HG03469 (cell line): ENCODE measurements around the gene ANKRD36B.
"Not testable (repeated sequence)": the region's sequence is repeated elsewhere in the genome, so short reads cannot be mapped to it uniquely, and the experiment has no call there.

Experiments used
- ATAC-seq: cut with Tn5 transposase; IDR thresholded peaks from one replicate; pipeline ENCODE4 v1.9.1; 2021; ENCODE audit warnings: mild to moderate bottlenecking, moderate library complexity, moderate number of reproducible peaks; ENCODE audit not compliant: unreplicated experiment

Gene ANKRD36B

DNA sequence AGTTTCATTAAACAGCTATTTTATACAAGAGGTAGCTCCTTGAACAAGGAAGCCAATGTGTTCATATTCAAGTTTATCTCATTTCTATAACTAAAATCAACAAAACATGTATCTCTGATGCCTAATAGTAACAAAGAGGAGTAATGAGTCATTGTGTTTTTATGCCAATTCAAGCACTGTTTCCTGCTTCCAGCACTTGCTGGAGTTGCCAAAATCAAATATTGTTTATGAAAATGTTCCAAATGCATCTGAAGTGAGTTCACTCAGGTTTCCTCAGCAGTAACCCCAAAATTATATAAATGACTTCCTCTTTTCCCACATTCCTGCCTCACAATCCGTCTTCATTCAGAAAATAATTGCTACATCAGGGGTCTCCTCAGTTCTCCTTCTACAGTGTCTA, 39.2 kb downstream of the ANKRD36B start:
- not testable (repeated sequence) for ATAC-seq

DNA sequence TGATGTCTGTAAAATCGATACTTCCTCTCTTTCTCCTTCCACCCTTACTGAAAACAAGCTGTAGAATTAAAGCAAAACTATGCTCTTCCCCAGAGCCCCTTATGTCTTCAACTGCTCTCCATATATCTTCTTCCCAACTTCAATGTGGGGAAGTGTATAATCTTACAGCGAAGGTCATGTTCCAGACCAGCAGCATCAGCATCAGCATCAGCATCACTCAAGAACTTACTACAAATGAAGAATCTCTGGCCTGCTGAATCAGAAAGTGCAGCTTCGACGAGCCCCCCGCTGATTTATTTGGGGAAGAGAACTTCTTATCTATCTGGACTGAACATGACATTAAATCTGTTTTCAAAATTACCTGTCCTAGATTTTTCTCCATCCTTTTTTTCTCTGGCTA, 40.6 kb downstream of the ANKRD36B start:
- ATAC-seq, result not testable (repeated sequence)

DNA sequence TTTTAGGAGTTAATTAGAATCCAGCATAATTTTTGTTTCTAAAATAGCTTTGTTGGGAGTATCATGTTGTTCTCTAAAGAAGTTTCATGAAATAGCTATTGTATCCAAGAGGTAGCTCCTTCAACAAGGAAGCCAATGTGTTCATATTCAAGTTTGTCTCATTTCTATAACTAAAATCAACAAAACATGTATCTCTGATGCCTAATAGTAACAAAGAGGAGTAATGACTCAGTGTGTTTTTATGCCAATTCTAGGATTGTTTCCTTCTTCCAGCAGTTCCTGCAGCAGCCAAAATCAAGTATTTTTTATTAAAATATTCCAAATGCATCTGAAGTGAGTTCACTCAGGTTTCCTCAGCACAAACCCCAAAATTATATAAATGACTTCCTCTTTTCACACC, 41.1 kb downstream of the ANKRD36B start:
- not testable (repeated sequence) for ATAC-seq

- ATAC-seq, result no peak
Measured at GRCh38 chr2:97546711-97547110, 43.0 kb downstream of the ANKRD36B start.

GRCh38 chr2:97544911-97545310, 44.8 kb downstream of the ANKRD36B start:
- not testable (repeated sequence) for ATAC-seq

- ATAC-seq, result not testable (repeated sequence)
Measured at GRCh38 chr2:97525904-97526303, 63.8 kb downstream of the ANKRD36B start.

DNA sequence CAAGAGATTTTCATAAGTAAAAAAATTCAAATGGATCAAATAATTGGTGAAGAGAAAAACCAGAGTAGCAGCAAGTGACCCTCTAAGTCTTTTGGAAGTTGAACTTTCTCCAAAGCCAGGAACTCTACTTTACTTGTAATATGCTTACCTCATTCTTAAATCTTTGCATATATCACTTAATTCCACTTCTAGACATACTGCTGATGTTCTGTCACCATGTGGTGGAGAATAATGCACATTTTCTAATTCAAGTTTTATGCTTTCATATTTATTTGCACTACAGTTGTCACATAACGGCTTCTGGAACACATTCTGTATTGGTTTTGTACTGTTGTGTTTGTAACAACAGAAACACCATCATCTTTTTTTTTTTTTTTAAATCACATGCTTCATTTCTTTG, 65.9 kb downstream of the ANKRD36B start:
- ATAC-seq, result not testable (repeated sequence)

DNA sequence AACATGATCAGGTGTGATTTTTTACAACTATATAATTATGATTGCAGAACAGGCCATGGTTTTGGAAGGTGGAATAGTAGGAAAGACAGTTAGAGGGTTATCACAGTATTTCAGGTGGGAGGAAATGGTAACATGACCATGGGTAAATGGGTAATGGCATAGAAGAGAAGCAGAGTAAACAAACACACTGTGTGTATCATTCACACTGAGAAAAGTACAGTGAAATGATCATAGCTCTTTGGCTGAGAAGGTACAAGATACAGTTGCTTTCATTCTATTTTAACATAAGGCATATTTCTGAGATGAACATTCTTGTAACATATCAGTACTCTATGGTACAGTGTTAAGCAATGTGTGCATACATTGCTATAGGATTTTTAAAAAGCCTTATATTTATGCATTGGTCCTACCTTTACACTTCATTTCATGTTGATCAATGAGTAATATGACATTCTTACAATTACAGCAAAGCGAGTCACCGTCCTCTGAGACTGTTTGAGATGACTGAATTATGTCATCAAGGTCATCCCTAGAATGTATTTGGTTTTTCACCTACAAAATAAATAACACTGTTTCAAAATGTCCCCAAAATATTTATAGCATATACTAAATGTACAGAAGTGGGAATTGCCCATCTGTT, 66.6 kb downstream of the ANKRD36B start:
- not testable (repeated sequence) for ATAC-seq

DNA sequence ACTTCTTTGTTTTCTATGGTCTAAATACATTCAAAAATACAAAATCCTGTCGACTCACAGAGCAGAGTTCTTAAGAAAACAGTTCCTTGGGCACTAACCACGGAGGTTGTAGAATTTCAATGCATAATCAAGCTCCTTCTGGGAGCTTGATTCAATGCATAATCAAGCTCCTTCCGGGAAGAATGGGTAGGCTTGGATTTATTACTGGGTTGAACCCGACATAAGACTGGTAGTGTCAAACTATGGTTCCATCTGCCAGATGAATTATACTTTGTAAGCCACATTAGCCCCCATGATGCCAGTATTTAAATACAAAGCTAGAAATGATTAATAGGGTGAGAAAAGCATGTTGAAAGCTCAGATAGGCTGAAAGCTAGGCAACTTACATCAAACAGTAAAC, 94.0 kb downstream of the ANKRD36B start:
- ATAC-seq, result not testable (repeated sequence)

DNA sequence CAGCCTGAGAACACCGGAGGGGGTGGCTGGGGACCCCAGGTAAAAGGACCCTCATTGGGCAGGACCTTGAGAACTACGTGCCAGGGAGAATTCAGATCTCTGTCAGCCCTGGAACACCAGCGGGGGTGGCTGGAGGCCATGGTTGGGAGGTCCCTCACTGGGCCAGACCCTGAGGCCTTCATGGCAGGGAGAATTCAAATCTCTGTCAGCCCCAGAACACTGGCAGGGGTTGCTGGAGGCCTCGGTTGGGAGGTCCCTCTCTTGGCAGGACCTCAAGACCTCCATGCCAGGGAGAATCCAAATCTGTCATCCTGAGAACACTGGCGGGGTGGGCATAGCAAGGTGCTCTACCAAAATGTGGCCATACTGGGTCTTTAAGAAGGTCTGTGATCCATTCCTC, 99.5 kb downstream of the ANKRD36B start:
- ATAC-seq, result not testable (repeated sequence)
